HUES6 (cell line): Measurements from ENCODE around the gene FZR1.
"Not testable (repeated sequence)": the region's sequence is repeated elsewhere in the genome, so short reads cannot be mapped to it uniquely, and the experiment has no call there.

Experiments used
- H3K27ac ChIP-seq: 2 replicates; pipeline ENCODE4 v1.7.0; 2013; ENCODE audit warnings: low read depth, mild to moderate bottlenecking, low read length, inconsistent platforms
- H3K27me3 ChIP-seq: 2 replicates; pipeline ENCODE4 v1.6.1; 2013; ENCODE audit warnings: low read length; ENCODE audit not compliant: control insufficient read depth, insufficient read depth
- H3K36me3 ChIP-seq: 2 replicates; pipeline ENCODE4 v1.6.1; 2013; ENCODE audit warnings: low read length; ENCODE audit not compliant: control insufficient read depth, insufficient read depth
- H3K4me1 ChIP-seq: 2 replicates; pipeline ENCODE4 v1.6.1; 2013; ENCODE audit warnings: low read length; ENCODE audit not compliant: control insufficient read depth, insufficient read depth
- H3K4me3 ChIP-seq: 2 replicates; pipeline ENCODE4 v1.5.1; 2013; ENCODE audit warnings: low read depth, low read length
- H3K9ac ChIP-seq: one replicate; pipeline ENCODE4 v1.6.1; 2013; ENCODE audit warnings: mild to moderate bottlenecking, low read length
- H3K9me3 ChIP-seq: 2 replicates; pipeline ENCODE4 v1.6.1; 2013; ENCODE audit warnings: low read depth, low read length; ENCODE audit not compliant: control insufficient read depth, insufficient read depth

FZR1 gene

DNA sequence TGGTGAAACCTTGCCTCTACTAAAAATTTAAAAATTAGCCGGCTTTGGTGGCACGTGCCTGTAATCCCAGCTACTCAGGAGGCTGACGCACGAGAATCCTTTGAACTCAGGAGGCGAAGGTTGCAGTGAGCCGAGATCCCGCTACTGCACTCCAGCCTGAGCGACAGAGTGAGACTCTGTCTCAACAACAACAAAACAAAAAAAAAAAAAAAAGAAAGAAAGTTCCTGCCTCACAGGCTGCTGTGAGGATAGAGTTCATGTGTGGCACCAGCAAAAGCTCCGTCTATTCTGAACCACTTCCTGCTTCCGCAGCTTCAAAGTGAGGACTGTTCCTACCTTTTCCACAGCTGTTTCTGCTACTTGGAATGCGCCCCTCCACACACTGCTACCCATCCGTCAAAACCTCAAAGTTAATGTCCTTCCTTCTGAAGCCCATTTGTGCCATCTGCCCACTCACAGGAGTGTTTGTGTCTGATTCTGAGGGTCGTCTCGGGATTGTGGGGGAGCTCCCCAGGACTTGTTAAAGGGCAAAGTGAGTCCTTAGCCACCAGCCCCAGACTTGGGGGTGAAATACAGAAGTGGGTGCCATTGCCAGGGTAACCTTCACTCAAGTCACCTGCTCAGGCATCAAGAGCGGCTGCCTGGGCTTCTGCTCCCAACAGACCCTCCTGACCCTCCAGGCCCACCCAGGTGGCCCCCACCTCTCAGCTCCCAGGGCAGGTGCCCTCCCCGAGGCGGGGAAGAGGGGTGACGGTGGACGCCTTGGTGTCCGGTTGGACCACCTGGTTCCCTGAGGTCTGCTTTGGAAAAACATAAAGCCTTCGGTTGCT is 48.4 kb downstream of the FZR1 start:
- Histone ChIP-seq H3K9ac (no peak overlapping the region), H3K4me1 (peaks cover 6% of the 10 kb centered on the region; the same call in 1 of the 2 replicates), H3K36me3 (peaks cover 3% of the 10 kb centered on the region; the same call in 1 of the 2 replicates), H3K27ac (no peak overlapping the region), H3K4me3 (no peak overlapping the region), H3K9me3 (no peaks in the 10 kb centered on the region), H3K27me3 (no peaks in the 10 kb centered on the region; the same call in 1 of the 2 replicates)

DNA sequence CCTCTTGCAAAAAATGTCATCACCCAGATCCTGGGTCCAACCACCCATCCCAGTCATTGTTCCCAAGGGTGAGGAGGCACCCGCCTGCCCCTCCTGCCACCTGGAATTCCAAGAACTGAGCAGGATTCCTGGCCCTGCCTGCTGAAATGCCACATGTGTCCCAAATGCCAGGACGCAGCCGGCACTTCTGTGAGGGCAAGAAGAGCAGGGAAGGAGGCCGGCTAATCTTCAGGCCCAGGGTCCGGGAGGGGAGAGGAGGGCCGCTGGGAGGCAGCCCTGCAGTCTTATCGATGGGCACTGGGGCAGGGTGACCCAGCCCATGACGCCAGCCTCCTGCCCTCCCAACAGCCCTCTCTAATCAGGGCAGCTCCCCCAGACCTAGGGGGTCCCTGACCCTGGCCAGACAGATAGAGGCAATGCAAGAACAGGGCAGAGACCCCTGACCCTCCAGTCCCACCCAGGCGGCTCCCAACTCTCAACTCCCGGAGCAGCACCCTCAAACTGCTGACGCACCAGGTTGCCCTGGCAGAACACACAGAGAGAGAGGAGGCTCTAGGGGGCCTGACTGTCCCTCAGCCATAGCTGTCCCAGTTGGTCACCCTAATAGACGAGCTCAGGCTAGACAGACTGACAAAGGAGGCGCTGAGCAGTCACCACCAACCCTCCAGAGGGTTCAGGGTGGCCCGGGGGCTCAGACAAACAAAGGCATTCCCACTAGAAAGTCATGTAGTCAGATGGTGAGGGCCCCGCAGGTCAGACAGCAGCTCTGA is 49.7 kb downstream of the FZR1 start:
- Histone ChIP-seq H3K27me3 (no peaks in the 10 kb centered on the region; the same call in 1 of the 2 replicates), H3K36me3 (0 out of 2 replicates have a peak, but pooled peaks cover under 1% of the 10 kb centered on the region), H3K27ac (no peak overlapping the region), H3K9me3 (no peaks in the 10 kb centered on the region), H3K9ac (no peak overlapping the region), H3K4me3 (peak overlapping the region; percentile 98), H3K4me1 (peaks cover 6% of the 10 kb centered on the region; the same call in 1 of the 2 replicates)

DNA sequence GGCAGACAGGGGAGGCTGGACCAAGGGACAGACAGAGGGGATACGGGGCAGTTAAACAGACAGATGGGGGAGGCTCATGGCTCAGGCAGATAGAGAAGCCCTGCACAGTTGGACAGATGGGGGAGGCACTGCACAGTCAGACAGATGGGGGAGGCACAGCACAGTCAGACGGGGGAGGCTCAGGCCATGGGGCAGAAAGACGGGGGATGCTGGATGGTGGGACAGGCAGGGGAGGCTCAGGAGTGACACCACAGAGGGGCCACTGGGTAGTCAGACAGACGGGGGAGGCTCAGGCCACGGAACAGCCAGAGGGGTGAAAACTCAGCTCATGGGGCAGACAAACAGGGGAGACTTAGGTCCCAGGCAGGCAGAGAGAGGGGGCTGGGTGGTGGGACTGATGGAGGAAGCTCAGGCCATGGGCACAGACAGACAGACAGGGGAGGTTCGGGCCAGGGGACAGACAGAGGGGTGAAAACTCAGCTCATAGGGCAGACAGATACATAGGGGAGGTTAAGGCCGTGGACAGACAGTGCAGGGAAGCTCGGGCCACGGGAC is 50.4 kb downstream of the FZR1 start:
- Histone ChIP-seq H3K9me3 (no peaks in the 10 kb centered on the region), H3K9ac (peak overlapping the region; percentile 69), H3K27me3 (no peaks in the 10 kb centered on the region; the same call in 1 of the 2 replicates), H3K4me1 (peaks cover 6% of the 10 kb centered on the region; the same call in 1 of the 2 replicates), H3K4me3 (peak overlapping the region; percentile 98), H3K36me3 (no peaks in the 10 kb centered on the region), H3K27ac (no peak overlapping the region)

DNA sequence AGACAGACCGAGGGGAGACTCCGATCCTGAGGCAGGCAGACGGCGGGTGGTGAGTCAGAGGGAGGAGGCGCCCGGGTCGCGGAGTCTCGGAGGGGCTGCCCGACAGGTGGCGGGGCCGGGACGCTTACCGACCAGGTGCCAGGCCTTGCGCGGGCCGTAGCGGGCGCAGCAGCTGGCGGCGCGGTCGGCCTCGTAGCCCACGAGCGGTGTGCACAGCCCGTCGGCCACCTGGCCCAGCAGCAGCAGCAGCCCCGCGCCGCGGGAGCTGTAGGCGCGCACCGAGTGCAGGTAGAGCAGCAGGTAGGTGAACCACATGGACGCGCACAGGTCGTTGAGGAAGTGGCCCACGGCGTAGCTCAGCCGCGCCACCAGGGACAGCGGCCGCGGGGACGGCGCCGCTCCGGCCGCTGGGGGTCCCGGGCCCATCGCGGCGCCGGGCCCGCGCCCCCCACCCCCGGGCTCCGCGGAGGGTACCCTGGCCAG is 50.9 kb downstream of the FZR1 start:
- H3K9ac ChIP-seq = peak overlapping the region; percentile 69
- no peaks in the 10 kb centered on the region; the same call in 1 of the 2 replicates for H3K27me3 ChIP-seq
- no peaks in the 10 kb centered on the region for H3K9me3 ChIP-seq
- H3K36me3 ChIP-seq = no peaks in the 10 kb centered on the region
- H3K4me1 ChIP-seq = peaks cover 6% of the 10 kb centered on the region; the same call in 1 of the 2 replicates
- H3K27ac ChIP-seq = no peak overlapping the region
- peak overlapping the region; percentile 98 for H3K4me3 ChIP-seq

DNA sequence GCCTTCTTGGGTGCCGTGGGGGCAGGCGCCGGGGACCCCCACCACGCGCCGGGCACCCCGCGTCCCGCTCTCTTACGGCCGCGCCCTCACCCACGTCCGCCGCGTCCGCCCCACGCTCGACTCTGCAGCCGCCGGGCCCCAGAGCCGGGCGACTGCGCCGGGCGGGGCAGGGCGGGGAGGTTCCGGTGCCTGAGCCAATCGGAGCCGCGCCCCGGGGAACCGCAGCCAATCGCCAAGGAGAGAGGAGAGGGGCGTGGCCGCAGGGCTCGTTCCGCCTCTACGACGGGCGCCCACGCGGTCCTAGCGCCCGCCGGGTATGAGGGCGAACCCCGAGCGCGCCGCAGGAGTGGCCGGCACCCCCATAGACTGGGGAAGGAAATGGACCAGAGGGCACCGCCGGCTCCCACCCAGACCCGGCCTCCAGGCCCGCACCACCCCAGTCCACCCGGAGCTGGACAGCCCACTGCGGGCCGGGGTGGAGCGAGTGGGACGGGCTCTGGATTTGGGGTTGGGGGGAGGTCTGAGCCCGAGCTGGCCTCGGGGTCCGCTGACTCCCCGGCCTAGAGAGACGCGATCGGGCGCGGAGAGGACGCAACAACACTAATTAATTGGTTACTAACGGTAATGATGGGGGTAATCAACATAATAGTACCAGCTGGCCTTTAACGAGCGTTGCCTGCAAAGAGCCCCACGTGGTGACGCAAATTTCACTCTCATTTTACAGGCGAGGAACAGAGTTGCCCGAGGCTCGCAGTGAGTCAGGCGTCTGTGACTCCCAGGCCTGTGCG is 51.5 kb downstream of the FZR1 start, which contains the start of gene MFSD12:
MFSD12 (minus strand) TSS at position 126 of the 788 bp plus-strand sequence. CDS start 183 bp downstream, outside the sequence.
- H3K27me3 ChIP-seq = no peaks in the 10 kb centered on the region; the same call in 1 of the 2 replicates
- H3K9me3 ChIP-seq = no peaks in the 10 kb centered on the region
- H3K9ac ChIP-seq = peak within 1 kb of the TSS; percentile 69
- H3K36me3 ChIP-seq = no peaks in the 10 kb centered on the region
- H3K27ac ChIP-seq = peak within 1 kb of the TSS; percentile 33; the same call in 1 of the 2 replicates
- H3K4me1 ChIP-seq = peaks cover 6% of the 10 kb centered on the region; the same call in 1 of the 2 replicates
- peak within 1 kb of the TSS; percentile 98 for H3K4me3 ChIP-seq

DNA sequence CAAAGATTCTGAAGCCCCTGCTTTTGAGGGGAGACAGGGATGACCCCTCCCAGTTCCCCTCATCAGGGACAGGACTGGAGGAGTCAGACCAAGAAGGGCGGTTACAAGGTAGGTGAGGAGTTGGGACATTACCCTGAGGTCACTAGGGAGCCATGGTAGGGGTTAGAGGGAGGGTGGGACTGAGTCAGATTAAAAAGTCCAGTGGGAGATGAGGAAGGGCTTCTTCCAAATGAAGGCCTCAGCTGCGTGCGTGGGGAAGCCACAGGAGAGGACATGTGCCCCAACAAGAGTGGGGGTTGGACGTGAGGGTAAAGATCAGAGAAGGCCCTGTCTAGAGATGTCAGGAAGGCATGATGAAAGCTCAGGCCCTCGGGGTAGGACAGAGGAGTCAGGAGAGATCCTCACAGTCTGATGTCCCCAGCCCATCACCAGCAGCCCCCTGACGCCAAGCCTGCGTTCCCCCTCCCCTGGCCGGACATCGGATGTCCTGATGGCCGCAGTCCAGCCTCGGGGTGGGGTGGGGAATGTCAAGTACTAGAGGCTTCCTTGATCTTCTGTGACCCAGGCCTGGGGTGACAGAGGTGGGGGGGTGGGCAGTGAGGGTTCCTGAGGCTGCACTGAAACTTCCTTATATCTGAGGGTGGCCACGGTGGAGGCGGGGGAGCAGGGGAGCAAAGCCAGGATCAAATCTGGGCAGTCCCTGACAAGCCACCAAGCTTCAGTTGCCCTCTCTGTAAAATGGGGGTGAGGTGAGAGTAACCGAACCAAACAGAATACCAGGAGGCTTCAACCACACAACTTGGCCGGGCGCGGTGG is 57.8 kb downstream of the FZR1 start:
- H3K4me3 ChIP-seq = no peak overlapping the region
- no peaks in the 10 kb centered on the region for H3K9me3 ChIP-seq
- no peak overlapping the region for H3K27ac ChIP-seq
- no peaks in the 10 kb centered on the region for H3K36me3 ChIP-seq
- H3K4me1 ChIP-seq = no peaks in the 10 kb centered on the region
- no peaks in the 10 kb centered on the region for H3K27me3 ChIP-seq
- H3K9ac ChIP-seq = no peak overlapping the region

DNA sequence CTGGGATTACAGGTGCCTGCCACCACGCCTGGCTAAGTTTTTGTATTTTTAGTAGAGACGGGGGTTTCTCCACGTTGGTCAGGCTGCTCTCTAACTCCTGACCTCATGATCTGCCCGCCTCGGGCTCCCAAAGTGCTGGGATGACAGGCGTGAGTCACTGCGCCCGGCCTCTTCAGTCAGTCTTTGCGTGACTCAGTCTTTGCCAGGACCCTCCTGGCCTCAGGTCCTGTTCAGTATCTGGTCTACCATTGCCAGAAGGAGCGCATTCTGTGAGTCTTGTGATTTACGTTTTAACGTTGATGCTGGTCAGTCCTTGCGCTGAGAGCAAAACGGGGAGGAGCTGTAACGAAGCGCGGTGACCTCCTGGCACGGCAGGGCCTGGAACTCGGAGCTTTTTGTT is 59.0 kb downstream of the FZR1 start:
- Histone ChIP-seq H3K9me3 (no peaks in the 10 kb centered on the region), H3K9ac (no peak overlapping the region)

DNA sequence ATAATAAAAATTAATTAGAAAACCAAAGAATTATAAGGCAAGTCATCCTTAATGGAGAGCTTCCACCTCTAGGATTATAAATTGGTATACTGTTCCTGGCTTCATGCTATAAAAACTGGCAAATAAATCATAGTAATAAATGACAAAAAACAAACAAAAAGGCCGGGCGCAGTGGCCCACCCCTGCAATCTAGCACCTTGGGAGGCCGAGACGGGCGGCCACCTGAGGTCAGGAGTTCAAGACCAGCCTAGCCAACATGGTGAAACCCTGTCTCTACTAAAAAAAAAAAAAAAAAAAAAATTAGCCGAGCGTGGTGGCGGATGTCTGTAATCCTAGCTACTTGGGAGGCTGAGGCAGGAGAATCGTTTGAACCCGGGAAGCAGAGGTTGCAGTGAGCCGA is 63.9 kb downstream of the FZR1 start:
- H3K27ac ChIP-seq, H3K9me3 ChIP-seq, H3K4me1 ChIP-seq, H3K27me3 ChIP-seq, H3K36me3 ChIP-seq, H3K9ac ChIP-seq, H3K4me3 ChIP-seq: not testable (repeated sequence)

More for the DNA sequence above, 59.0 kb downstream of the FZR1 start:
- Histone ChIP-seq H3K36me3 (no peaks in the 10 kb centered on the region), H3K4me3 (no peak overlapping the region), H3K27ac (no peak overlapping the region), H3K4me1 (no peaks in the 10 kb centered on the region), H3K27me3 (no peaks in the 10 kb centered on the region)

DNA sequence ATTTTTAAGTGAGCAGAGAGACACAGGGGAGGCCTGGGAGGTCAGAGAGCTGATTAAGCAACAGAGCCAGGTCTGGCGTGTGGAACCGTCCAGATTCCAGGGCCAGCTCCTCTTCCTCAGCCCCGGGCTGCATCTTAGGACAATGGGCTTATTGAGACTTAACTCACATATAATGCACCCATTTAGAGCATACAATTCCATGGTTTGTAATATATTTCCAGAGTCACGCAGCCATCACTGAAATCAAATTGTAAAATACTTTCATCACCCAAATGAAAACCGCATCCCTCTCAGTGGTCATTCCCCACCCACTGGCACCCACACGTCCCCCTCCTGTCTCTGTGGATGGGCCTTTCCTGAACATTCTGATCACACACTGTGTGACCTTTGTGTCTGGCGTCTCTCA is 64.5 kb downstream of the FZR1 start:
- Histone ChIP-seq H3K9ac (no peak overlapping the region), H3K9me3 (no peaks in the 10 kb centered on the region), H3K36me3 (0 out of 2 replicates have a peak, but pooled peaks cover 2% of the 10 kb centered on the region), H3K4me1 (no peaks in the 10 kb centered on the region), H3K27ac (no peak overlapping the region), H3K27me3 (no peaks in the 10 kb centered on the region), H3K4me3 (no peak overlapping the region)
